ENCODE data around the gene CCDC150. TPM values are rescaled to one million over a fixed set of nuclear protein-coding genes. Genes with fewer than 3 reads are reported as not detected.

CCDC150 gene
- total and polyA plus RNA-seq, 9 of the 15 experiments (the other 6 are each of a cell fraction or from before 2014, with no cell fraction given) = 4.4 to 23.1 (median 11.3) TPM

GRCh38 chr2:196617430-196617829 is 22.1 kb upstream of the CCDC150 start:
- intact Hi-C loops (cut with micrococcal nuclease) (no loop called here), in situ Hi-C loops (cut with MboI) (no loop called here)
- Histone ChIP-seq H4K20me1 (replicated peaks; ENCODE audit: control insufficient read depth, insufficient read depth, low read length) (no peaks in the 10 kb centered on the region), H3K36me3 (ENCODE audit: control insufficient read depth, insufficient read depth, low read length) (no peaks in the 10 kb centered on the region), H2AFZ (ENCODE audit: low read depth, low read length) (no peak overlapping the region), H3K9me1 (ENCODE audit: control insufficient read depth, insufficient read depth, low read length) (no peaks in the 10 kb centered on the region), H3K4me1 (replicated peaks in 1 of 2; ENCODE audit: control insufficient read depth in 2 of 2, insufficient read depth in 2 of 2, low read length in 2 of 2) (no peaks in the 10 kb centered on the region), H3K4me3 (no peak overlapping the region), H3K27me3 (ENCODE audit: control insufficient read depth in 2 of 2, insufficient read depth in 2 of 2, low read length in 2 of 2) (no peaks in the 10 kb centered on the region), H3K27ac (ENCODE audit: extremely low read depth, low read depth, low read length) (no peak overlapping the region), H3K9ac (ENCODE audit: insufficient read depth in 1 of 2, low read depth in 2 of 2, low read length in 2 of 2) (no peak overlapping the region), H3K4me2 (ENCODE audit: insufficient read depth, low read length) (no peak overlapping the region), H3K9me3 (replicated peaks; ENCODE audit: control insufficient read depth, insufficient read depth, low read depth, low read length) (no peaks in the 10 kb centered on the region), H3K79me2 (ENCODE audit: control insufficient read depth, insufficient read depth, low read length) (no peaks in the 10 kb centered on the region)
- no peak for DNase-seq (ENCODE audit: extremely low read depth in 1 of 4, low spot score in 3 of 4)
- WGBS (ENCODE audit: insufficient coverage, low coverage, missing lambda C conversion rate) = 0% methylated on average over 3 of the region's 3 CpGs
- POLR2A ChIA-PET = no interaction called here
- no peak for ATAC-seq
- no peak for FAIRE-seq
- BruUV-seq (replicated peaks) = no TSS peak
- CTCF ChIA-PET (ENCODE audit: low intra/inter-chr PET ratio) = no interaction called here
- TF ChIP-seq TFE3 (CRISPR knock-in tag; IDR thresholded peaks at IDR 0.05) (no peak), HIVEP1 (CRISPR knock-in tag; IDR thresholded peaks at IDR 0.05) (no peak), TBP (optimal IDR thresholded peaks at IDR 0.05; ENCODE audit: low read depth, low read length) (no peak), RERE (CRISPR knock-in tag; IDR thresholded peaks at IDR 0.05; ENCODE audit: borderline replicate concordance) (no peak), NFRKB (IDR thresholded peaks at IDR 0.05; ENCODE audit: low read depth) (no peak), ZFPM2 (CRISPR knock-in tag; IDR thresholded peaks at IDR 0.05) (no peak), SETDB1 (IDR thresholded peaks at IDR 0.05; ENCODE audit: low read length) (no peak)
- TF ChIP-seq, protein P1, sequence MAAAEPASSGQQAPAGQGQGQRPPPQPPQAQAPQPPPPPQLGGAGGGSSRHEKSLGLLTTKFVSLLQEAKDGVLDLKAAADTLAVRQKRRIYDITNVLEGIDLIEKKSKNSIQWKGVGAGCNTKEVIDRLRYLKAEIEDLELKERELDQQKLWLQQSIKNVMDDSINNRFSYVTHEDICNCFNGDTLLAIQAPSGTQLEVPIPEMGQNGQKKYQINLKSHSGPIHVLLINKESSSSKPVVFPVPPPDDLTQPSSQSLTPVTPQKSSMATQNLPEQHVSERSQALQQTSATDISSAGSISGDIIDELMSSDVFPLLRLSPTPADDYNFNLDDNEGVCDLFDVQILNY (CRISPR knock-in tag; IDR thresholded peaks at IDR 0.05) = no peak
- TF ChIP-seq, protein P2, sequence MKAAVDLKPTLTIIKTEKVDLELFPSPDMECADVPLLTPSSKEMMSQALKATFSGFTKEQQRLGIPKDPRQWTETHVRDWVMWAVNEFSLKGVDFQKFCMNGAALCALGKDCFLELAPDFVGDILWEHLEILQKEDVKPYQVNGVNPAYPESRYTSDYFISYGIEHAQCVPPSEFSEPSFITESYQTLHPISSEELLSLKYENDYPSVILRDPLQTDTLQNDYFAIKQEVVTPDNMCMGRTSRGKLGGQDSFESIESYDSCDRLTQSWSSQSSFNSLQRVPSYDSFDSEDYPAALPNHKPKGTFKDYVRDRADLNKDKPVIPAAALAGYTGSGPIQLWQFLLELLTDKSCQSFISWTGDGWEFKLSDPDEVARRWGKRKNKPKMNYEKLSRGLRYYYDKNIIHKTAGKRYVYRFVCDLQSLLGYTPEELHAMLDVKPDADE (conservative IDR thresholded peaks at IDR 0.05; ENCODE audit: control insufficient read depth, low read depth, low read length) = no peak
- TF ChIP-seq, protein P3, sequence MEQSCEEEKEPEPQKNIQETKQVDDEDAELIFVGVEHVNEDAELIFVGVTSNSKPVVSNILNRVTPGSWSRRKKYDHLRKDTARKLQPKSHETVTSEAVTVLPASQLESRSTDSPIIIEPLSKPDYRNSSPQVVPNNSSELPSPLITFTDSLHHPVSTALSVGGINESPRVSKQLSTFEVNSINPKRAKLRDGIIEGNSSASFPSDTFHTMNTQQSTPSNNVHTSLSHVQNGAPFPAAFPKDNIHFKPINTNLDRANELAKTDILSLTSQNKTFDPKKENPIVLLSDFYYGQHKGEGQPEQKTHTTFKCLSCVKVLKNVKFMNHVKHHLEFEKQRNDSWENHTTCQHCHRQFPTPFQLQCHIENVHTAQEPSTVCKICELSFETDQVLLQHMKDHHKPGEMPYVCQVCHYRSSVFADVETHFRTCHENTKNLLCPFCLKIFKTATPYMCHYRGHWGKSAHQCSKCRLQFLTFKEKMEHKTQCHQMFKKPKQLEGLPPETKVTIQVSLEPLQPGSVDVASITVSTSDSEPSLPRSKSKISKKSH (CRISPR knock-in tag; IDR thresholded peaks at IDR 0.05) = no peak
- TF ChIP-seq, protein P4, sequence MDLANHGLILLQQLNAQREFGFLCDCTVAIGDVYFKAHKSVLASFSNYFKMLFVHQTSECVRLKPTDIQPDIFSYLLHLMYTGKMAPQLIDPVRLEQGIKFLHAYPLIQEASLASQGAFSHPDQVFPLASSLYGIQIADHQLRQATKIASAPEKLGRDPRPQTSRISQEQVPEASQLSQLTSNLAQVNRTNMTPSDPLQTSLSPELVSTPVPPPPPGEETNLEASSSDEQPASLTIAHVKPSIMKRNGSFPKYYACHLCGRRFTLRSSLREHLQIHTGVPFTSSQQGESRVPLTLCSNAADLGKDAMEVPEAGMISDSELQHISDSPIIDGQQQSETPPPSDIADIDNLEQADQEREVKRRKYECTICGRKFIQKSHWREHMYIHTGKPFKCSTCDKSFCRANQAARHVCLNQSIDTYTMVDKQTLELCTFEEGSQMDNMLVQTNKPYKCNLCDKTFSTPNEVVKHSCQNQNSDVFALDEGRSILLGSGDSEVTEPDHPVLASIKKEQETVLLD (IDR thresholded peaks at IDR 0.05) = no peak

All from K562 (cell line).